ENCODE data around the gene ZNF281.
A peak's percentile ranks its signal among the peaks of the same experiment; 100 is the strongest.
"Not testable (repeated sequence)": the region's sequence is repeated elsewhere in the genome, so short reads cannot be mapped to it uniquely, and the experiment has no call there.

The ZNF281 gene

GRCh38 chr1:200363264-200363933 lies 46.4 kb downstream of the ZNF281 start:
- Histone ChIP-seq H3K27me3 (ENCODE audit: low read depth, low read length) (no peaks in the 10 kb centered on the region), H4K20me1 (ENCODE audit: insufficient read depth, low read length) (no peaks in the 10 kb centered on the region), H3K9ac (ENCODE audit: low read length) (no peak overlapping the region), H3K79me2 (ENCODE audit: low read length) (no peaks in the 10 kb centered on the region), H3K4me1 (ENCODE audit: low read length) (peaks cover 21% of the 10 kb centered on the region), H3K36me3 (replicated peaks; ENCODE audit: low read depth, low read length) (no peaks in the 10 kb centered on the region), H3K4me3 (ENCODE audit: low read length) (peak overlapping the region; percentile 16; the same call in 1 of the 2 replicates), H3K4me2 (ENCODE audit: low read length) (peak overlapping the region; percentile 45), H3K27ac (ENCODE audit: low read length) (no peak overlapping the region), H2AFZ (ENCODE audit: low read depth, low read length) (no peak overlapping the region; the same call in 1 of the 2 replicates), H3K9me3 (ENCODE audit: insufficient read depth, low read length) (no peaks in the 10 kb centered on the region)
- TF ChIP-seq CTCF (IDR thresholded peaks at IDR 0.05; ENCODE audit: low read depth, low read length) (no peak), EZH2phosphoT487 (IDR thresholded peaks at IDR 0.05; ENCODE audit: low read depth) (no peak)

- Histone ChIP-seq H3K27ac (ENCODE audit: low read length) (no peak overlapping the region), H3K27me3 (ENCODE audit: low read depth, low read length) (no peaks in the 10 kb centered on the region), H2AFZ (ENCODE audit: low read depth, low read length) (no peak overlapping the region), H3K79me2 (ENCODE audit: low read length) (no peaks in the 10 kb centered on the region), H4K20me1 (ENCODE audit: insufficient read depth, low read length) (no peaks in the 10 kb centered on the region), H3K36me3 (replicated peaks; ENCODE audit: low read depth, low read length) (no peaks in the 10 kb centered on the region), H3K9me3 (ENCODE audit: insufficient read depth, low read length) (no peaks in the 10 kb centered on the region), H3K4me3 (ENCODE audit: low read length) (no peak overlapping the region), H3K4me1 (ENCODE audit: low read length) (peaks cover 21% of the 10 kb centered on the region), H3K4me2 (ENCODE audit: low read length) (no peak overlapping the region), H3K9ac (ENCODE audit: low read length) (no peak overlapping the region)
- TF ChIP-seq CTCF (IDR thresholded peaks at IDR 0.05; ENCODE audit: low read depth, low read length) (no peak), EZH2phosphoT487 (IDR thresholded peaks at IDR 0.05; ENCODE audit: low read depth) (no peak)
Measured at GRCh38 chr1:200362421-200362820, 47.4 kb downstream of the ZNF281 start.

GRCh38 chr1:200359610-200360163 lies 50.1 kb downstream of the ZNF281 start:
- Histone ChIP-seq H4K20me1 (ENCODE audit: insufficient read depth, low read length) (no peaks in the 10 kb centered on the region), H3K36me3 (replicated peaks; ENCODE audit: low read depth, low read length) (no peaks in the 10 kb centered on the region), H3K9me3 (ENCODE audit: insufficient read depth, low read length) (no peaks in the 10 kb centered on the region), H3K4me2 (ENCODE audit: low read length) (no peak overlapping the region), H3K4me1 (ENCODE audit: low read length) (peaks cover 29% of the 10 kb centered on the region), H3K4me3 (ENCODE audit: low read length) (no peak overlapping the region), H2AFZ (ENCODE audit: low read depth, low read length) (no peak overlapping the region), H3K9ac (ENCODE audit: low read length) (no peak overlapping the region), H3K27ac (ENCODE audit: low read length) (no peak overlapping the region), H3K79me2 (ENCODE audit: low read length) (no peaks in the 10 kb centered on the region), H3K27me3 (ENCODE audit: low read depth, low read length) (no peaks in the 10 kb centered on the region)
- TF ChIP-seq CTCF (IDR thresholded peaks at IDR 0.05; ENCODE audit: low read depth, low read length) (no peak), EZH2phosphoT487 (IDR thresholded peaks at IDR 0.05; ENCODE audit: low read depth) (no peak)

GRCh38 chr1:200357925-200358324 lies 51.9 kb downstream of the ZNF281 start:
- H3K27me3 ChIP-seq (ENCODE audit: low read depth, low read length); H3K9ac ChIP-seq (ENCODE audit: low read length); H3K36me3 ChIP-seq (replicated peaks; ENCODE audit: low read depth, low read length); H3K27ac ChIP-seq (ENCODE audit: low read length); H2AFZ ChIP-seq (ENCODE audit: low read depth, low read length); H3K9me3 ChIP-seq (ENCODE audit: insufficient read depth, low read length); H3K79me2 ChIP-seq (ENCODE audit: low read length); H4K20me1 ChIP-seq (ENCODE audit: insufficient read depth, low read length); H3K4me3 ChIP-seq (ENCODE audit: low read length); H3K4me2 ChIP-seq (ENCODE audit: low read length): not testable (repeated sequence)
- H3K4me1 ChIP-seq (ENCODE audit: low read length) = peaks cover 21% of the 10 kb centered on the region
